SHP77 (cell line): Measurements from ENCODE around the gene PRDM16.

ENCODE experiments used
- DNase-seq, 2 experiments: peaks; one replicate each; lab custom pipeline; 2025; lab: John Stamatoyannopoulos, UW

The PRDM16 gene

DNA sequence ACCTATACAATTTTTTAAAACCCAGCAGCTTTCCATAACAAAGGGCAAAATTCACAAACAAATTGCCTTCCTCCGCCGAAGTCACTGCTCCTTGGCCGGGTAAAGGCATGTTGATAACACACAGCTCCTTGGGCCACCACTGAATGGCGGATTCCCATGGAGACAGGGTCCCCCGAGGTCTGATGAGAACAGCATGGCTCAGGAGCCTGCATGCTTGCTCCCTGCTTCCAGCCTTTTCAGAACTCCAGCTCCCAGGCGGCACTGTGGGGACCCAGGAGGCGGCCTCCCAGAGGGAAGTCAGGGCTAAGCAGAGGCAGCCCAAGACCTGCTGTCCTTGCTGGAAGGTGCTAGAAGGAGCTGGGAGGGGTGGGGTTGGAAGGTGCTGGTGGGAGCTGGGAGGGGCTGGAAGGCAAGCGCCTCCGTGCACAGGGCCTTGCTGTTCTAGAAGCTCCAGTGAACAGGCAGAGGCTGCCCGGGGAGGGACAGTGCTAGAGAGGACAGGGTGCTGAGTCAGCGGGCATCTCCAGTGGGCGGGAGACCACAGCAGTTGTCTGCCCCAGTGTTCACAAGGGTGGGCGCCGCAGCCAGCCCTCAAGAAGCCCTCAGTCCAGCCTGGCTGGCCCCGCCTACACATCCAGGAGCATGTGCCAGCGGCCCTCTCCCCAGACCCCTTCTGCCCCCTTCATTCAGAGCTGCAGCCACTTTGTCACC, 35.1 kb downstream of the PRDM16 start:
- no peak for DNase-seq

GRCh38 chr1:3105167-3105863, 36.3 kb downstream of the PRDM16 start:
- DNase-seq = no peak

DNA sequence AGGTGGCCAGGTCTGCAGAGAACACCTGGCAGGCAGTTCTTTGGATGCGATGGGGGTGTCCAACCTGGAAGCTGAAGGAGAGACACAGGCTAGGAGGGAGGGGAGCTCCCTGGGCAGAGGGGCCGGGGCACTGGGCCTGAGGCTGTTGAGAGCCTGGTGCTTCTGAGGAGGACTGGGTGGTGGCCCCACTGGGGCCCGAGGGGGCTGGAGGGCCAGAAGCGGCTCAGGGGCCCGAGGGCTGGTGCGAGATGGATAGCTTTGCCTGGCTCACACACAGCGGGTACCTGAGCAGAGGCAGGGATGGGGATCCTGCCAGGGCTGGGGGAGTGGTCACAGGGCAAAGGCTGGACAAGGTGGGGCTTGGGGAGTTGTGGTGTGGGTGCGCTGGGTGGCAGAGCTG, 37.2 kb downstream of the PRDM16 start:
- DNase-seq = no peak

DNA sequence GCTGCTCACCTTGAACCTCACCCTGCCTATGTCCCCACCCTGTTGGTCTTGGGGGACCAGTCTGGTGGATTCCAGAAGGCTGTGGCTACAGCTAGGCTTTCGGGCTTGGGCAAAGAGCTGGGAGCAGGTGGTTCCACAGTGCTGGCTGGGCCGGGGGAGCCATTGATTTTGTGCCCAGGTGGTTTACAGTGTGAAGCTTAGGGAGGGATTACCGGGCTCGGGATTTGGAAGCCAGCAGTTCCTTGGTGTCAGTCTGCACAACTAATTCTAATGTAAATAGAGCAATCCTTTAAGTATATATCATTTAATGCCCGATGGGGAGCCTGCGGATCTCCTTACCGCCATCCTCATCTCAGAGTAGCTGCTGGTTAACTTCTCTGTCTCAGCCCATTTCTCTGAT, 38.2 kb downstream of the PRDM16 start:
- DNase-seq = no peak

DNA sequence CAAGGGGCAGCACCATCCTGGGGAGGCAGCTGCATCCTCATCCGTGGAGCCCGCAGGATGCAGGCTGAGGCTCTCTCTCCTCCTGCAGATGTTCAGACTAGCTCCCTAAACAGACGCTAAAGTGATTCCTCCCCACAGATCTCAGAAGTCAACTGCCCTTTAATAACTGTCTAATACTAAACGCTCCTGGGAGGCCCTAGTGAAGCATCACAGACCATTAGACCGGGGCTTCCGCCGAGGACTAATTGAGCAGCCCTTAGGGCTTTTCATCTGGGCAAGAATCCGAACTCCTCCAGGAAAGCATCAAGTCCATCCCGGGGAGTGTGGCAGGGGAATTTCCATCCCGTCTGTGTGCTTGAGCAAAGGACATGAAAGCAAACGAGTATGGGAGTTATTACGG, 40.4 kb downstream of the PRDM16 start:
- DNase-seq = no peak

DNA sequence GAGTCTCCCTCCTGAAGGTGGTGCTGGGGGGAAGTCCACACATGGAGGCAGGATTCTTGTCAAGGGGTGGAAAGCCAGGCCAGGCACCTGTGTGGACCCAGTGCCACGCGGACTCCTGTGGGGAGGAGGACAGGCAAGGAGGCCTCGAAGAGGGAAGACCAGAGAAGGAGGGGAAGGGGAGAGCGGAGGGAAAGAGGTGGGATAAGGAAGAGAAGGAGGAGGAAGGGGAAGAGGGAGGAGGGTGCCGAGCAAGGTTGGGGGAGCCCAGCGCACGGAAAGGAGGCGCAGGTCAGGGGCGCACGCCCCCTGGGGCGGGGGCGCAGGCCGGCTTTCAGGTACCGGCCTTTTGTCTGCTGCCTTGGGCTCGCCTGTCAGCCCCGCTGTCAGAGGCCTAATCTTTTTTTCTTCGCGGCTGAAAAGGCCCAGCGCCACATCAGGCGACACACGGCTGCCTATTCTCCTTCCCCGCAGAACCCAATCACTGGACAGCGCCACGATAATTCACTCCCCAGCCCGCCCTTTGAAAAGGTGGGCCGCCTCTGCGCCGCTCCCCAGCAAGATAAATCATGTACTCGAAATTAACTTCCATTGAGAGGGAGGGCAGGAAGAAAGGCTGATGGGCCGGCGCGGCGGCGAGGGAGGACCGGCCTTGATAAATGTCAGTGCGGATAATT, 42.5 kb downstream of the PRDM16 start:
- DNase-seq = no peak

DNA sequence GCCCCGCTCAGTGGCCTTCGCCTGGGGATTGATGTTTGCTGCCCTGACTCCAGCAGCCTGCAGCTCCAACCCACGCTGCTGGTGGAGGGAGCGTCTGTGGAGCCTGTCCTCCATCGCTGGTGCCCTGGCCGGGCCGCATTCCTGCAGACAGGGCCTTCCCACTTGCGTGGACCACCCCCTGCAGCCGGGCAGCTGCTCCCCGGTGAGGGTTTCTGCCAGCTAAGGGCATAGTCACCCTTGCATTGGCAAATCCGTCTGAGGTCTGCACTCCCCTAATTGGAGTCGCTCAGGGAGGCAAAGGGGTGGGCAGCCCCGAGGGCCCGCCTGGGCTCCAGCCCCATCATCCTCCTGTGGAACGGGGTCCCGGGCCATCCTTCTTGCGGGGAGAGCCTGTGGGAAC, 43.5 kb downstream of the PRDM16 start:
- DNase-seq = no peak

- DNase-seq = no peak
Observed at GRCh38 chr1:3113047-3113740, 44.2 kb downstream of the PRDM16 start.

GRCh38 chr1:3113741-3114056, 44.7 kb downstream of the PRDM16 start:
- no peak for DNase-seq

GRCh38 chr1:3114131-3114744, 45.2 kb downstream of the PRDM16 start:
- DNase-seq = no peak

GRCh38 chr1:3114846-3115245, 45.8 kb downstream of the PRDM16 start:
- no peak for DNase-seq

- no peak for DNase-seq
Observed at GRCh38 chr1:3115275-3116149, 46.5 kb downstream of the PRDM16 start.

GRCh38 chr1:3116150-3116510, 47.1 kb downstream of the PRDM16 start:
- no peak for DNase-seq

DNA sequence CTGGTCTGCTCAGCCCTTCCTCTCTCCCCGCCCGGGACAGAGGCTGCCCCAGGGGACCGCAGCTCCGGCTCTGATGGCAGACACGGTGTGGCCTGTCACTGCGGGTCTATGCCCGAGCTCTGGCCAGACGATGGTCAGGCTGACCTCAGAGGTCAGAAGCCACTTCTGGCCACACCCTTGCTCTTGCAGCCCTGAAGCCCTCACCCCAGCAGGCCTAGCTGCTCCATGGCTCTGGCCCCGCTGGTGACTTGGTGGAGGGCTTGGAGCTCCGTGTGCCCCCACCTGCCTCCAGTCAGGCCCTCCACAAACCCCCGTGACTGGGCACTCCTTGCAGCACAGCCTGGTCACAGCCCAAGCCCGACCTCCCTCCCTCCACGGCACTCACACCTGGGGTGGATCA, 47.6 kb downstream of the PRDM16 start:
- no peak for DNase-seq

- no peak for DNase-seq
Observed at GRCh38 chr1:3117879-3118278, 48.9 kb downstream of the PRDM16 start.

- no peak for DNase-seq
Observed at GRCh38 chr1:3119061-3119460, 50.1 kb downstream of the PRDM16 start.

DNA sequence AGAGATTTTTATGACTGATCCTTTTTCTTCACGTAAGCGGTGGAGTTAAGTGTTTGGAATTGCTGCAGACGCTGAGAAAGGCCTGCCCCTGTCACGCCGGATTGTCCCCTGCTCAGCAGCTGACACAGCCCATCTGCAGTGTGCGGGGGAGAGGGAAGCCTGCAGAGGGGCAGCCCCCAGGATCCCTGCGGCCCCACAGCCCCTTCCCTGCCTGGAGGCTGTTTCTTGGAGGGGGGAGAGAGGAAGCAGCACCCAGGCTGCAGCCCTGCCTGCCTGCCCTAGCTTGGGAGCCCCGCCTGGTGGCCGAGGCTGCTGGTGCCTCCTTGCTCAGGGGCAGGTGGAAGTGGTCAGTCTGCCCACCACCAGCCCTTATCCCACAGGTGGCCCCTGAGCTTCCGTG, 50.7 kb downstream of the PRDM16 start:
- no peak for DNase-seq

- no peak for DNase-seq
Observed at GRCh38 chr1:3120140-3120539, 51.1 kb downstream of the PRDM16 start.

DNA sequence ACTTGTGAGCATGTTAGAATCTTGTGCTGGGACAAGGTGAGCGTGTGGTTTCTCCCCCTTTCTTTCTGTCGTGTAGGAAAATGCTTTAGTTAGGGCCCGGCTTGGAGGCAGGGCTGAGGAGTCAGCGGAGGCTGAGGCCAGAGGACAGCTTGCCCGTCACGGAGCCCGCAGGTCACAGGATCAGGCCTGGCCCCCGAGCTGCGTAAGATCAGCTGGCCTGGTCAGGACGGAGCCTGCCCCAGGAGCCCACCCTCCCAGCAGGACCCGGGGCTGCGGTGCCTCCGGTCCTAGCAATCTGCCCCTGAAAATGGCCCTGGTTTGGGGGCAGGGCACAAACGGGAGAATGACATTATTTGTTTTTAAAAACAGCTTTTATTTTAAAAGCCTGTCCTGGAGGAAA, 52.0 kb downstream of the PRDM16 start:
- no peak for DNase-seq

- DNase-seq = no peak
Observed at GRCh38 chr1:3121401-3122210, 52.6 kb downstream of the PRDM16 start.

DNA sequence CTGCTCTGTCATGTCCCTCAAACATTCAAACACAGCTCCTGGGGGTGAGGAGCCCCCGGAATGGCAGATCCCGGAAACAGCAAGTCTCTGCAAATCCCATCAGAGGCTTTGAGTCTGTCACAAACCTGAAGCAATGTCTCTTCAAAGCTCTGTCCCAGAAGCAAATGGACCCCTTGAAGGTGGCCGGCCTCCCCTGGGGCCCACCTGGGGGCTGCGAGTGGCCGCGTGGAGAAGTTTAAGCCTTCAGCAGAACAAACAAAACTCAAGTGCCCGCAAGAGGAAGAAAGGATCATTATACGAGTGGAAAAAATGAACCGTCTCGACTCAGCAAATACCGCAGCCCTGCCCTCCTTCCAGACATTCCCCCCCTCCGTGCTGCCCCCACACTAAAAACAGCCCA, 53.3 kb downstream of the PRDM16 start:
- no peak for DNase-seq
